ENCODE results near the gene RAI14.

RAI14 gene

DNA sequence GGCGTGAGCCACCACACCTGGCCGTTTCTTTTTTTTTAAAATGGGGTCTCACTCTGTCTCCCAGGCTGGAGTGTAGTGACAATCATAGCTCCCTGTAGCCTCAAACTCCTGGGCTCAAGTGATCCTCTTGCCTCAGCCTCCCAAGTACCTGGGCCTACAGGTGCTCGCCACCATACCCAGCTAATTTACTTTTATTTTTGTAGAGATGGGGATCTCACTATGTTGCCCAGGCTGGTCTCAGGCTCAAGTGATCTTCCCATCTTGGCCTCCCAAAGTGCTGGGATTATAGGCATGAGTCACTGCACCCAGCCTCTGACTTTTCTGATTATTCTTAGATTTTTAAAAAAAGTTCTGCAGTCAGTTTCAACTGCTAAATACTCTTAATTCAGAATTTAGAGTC lies 21.3 kb downstream of the RAI14 start:
- no peak for DNase-seq (ENCODE audit: low read depth in 2 of 2)

DNA sequence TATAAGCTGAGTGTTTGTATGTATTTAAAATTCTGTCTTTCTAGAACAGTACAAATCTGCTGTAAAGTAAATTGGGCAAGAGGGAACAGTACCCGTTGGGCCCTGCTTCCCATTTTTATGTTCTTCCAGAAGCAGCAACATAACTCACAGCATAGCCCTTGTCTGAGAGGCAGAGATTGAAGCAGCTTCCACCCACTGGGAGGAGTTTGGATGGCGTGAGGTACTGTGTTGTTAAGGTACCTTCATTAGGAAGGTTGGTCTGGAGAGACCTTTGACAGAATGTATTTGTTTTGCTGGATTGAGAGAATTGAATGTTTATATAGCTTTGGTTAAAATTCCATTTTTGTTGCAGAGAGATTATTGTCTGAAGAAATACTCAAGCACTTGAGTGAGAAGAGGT lies 24.8 kb downstream of the RAI14 start:
- DNase-seq (ENCODE audit: low read depth in 2 of 2): no peak

DNA sequence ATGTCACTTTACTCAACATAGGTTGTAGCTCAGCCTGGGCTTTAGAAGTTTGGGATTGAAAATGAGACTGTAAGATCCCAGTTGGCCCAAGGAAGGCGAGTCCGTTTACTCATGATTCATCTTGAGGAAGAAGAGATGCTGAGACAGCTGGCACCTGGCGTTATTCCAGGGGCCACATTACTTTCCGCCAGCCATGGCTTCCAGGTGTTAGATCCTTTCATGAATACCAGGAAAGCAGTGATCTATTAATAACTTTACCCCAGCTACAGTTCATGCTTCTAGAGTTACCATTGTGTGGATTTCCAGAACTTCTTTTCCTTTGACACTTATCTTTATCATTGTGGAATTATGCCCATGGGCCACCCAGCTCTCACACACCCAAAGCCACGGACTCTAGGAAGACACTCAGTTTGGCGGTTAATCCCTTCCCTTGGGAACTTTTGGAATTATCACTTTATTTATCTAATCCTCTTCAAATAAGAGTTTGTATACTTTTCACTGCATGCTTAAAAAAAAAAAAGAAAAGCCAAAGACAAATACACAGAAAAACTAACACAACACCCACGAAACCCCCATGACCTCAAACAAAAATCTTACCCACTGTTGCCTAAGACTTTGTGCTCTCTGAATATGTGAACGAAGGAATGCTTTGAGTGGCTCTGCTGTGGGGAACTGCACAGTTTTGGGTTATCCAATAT lies 26.9 kb downstream of the RAI14 start:
- DNase-seq (ENCODE audit: low read depth in 2 of 2): no peak

DNA sequence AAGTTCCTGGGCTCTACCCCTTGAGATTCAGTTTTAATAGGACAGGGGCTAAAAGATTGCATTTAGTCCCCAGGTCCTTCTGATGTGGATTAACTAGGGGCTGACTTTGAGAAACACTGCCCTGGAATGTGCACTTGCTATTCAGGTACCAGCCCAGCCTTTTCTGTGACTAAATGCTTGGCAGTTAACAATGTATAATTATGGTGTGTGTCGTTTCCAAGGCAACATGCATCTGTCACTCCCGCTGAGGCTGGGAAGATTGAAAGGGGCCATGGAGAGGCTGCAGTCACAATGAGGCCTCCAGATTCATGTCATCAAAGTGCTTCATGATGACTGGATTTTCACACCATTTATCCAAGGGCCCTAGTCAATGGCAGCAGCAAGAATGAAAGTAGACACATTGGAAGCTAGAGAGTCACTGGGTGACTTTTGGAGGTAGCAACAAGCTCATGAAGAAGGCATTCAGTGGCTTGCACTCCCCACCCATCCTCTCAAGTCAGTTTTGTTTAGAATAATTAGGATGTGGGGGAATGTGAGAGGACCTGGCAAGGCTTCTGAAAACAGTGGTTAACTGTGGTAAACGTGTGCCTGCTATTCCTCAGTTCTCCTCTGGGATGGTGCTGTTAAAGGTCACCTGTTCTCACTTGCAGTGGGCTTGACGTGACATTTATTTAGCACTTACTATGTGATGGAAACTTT lies 28.3 kb downstream of the RAI14 start:
- DNase-seq (ENCODE audit: low read depth in 2 of 2): no peak

DNA sequence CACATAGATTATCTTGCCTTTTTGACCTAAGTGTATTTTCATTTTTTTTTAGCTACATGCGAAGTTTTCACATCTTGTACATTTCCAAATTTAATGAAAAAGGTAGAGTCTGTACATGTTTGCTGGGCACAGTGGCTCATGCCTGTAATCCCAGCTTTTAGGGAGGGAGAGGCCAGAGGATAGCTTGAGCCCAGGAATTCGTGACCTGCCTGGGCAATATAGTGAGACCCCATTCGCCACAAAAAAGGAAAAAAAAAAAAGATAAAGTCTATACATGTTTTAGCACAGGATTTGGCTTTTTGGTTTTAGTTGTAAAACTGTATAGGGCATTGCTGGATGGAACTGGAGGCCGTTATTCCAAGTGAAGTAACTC lies 28.8 kb downstream of the RAI14 start:
- DNase-seq (ENCODE audit: low read depth in 2 of 2): no peak

DNA sequence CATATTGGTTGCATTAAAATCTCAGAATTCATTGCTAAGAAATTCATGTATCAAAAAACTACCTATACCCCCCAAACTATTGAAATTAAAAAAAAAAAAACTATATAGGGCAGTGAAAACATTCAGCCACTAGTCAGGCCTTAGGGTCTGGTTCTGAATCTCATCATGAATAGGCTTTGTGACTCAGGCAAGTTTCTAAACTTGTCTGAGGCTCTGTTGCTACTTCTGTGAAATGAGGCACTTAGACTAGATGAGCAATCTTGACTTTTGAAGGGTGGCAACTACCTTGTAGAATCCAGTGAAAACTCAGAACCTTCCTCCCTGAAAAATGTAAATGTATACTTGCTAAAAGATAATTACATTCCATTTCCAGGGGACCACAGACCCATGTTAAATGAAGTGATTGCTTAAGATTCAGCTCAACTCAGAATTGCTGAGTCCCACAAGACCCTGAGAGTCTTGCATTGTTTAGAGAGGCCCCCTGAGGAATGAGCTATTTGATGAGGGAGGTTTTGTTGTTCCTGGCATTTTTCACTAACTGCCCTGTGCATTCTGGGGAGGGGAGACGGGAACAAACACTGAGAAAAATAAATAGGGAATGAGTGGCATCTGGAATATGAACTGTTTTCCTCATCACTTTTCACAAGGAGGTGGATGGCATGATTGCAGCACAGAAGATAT lies 29.5 kb downstream of the RAI14 start:
- DNase-seq (ENCODE audit: low read depth in 2 of 2): peak in 1 of 2 experiments; percentile 38

DNA sequence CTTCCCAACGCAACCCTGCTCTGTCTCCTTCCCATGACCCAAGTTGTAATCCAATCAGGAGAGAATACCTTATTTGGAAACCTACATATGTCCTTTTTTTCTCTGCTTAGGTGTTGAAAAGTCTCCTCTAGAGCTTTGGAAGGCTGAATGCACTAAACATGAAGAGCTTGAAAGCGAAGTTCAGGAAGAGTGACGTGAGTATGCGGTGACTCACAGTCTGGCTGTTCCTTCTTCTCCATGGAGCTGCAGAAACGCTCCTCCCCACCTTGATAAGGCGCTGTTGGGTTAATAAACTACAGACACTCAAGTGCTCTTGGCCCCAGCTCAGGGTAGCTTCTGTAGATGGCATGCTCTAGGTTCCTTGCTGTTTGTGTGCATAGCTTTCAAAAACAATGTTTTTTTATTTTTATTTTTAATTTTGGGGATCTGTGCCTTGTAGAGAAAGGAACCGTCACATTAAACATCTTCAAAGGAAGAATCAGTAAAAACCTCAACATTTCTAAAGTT lies 30.7 kb downstream of the RAI14 start:
- DNase-seq (ENCODE audit: low read depth in 2 of 2): peak; percentile 86 to 88

DNA sequence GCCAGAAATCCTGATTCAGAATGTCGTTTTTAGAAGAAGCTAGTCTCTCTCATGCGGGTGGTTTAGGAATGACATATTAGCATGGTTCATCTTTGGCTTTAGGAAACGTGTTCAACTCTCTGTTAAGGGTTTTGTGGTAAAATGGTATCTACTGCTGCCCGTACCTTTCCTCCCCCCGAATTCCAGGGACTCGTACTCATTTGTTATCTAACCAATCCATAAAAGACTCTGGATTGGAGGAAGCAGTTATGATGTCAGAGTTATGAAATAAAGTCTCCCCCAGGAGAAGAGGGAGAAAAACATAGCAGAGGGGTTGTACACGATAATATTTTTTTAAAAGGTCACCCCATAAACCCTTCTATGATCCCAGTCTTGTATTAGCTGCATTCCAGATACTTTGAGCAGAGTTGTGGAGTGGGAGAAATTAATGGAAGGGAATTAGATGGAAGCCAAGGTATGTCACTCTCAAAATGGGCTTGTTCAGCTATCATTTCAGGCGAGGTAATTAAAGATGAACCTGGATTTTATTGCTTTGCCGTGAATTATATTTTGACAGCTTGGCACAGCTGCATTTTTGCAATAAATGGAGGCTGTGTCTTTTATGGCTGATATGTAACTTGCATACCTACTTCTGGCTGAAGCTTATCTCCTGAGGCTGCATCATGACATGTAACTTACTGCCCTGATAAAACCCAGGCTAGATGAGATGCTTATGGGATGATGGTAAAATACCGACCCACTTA lies 31.3 kb downstream of the RAI14 start:
- peak; percentile 72 to 74 for DNase-seq (ENCODE audit: low read depth in 2 of 2)

DNA sequence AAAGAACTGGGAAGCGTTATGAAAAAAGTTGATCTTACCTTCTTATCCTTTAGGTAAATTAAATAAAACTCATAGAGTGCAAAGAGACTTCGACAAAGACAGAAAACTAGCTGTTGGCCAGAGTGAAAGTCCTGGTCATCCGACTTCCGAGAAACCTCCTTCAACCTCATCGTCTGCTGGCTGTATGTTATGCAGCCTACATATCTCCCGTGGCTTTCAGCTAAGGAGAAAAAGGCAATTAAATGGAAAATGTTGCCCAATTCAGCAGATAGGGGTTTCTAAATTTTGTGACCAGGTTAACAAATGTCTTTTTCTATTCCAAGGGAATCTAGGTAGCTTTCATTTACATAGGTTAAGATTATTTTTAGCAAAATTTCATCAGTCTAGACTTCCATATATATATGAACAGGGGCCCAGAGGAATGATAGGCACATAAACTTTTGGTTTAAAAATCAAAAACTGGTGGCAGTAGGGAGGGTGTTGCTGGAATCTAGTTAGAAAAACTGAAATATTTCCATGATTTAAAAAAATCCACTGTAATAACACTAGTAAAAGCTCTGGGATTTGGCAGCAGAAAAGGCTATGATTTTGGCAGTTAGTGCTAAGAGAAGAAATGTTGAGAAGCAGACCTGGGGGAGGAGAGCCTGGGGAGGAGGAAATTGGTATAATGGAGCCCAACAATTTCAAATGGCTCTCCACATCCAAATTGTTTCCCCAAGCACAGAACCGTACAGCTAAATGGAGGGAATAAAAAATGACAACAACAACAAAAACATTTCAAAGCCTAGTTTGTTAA lies 32.1 kb downstream of the RAI14 start:
- no peak for DNase-seq (ENCODE audit: low read depth in 2 of 2)

DNA sequence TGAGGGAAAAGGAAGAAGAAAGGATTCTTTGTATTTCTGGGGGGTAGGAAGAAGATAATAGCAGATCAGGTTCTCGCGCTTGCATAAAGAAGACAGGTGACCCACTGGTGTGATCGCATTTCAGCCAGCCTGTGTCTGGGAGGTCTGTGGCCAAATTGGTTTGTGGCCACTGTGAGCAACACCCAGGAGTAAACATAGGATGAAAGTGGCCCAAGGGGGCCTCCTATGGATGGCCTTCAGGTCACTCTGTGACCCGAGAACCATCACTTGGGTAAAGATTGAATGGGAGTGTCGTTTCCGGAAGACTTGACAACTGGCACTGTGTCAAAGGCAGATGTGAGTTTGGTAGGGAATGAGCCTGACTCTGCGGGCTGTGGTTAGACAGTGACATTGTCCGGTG lies 34.2 kb downstream of the RAI14 start:
- DNase-seq (ENCODE audit: low read depth in 2 of 2): no peak

DNA sequence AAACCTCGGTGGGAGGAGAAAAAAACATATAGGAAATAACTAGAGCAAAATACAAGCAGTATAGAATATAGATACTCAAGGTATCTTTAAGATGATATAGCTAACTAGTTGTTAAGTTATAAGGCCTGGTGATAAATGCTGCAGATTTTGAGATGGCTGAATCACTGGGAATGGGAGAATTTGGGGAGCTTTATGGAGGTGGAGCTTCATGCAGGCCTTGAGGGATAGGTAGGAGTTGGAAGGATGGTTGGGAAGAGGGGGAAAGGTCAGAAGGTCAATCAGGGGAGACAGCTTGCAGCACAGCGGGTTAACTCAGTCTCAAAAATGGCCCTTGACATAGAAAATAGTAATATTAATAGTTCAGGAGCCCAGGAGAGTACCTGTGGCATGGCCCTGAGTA lies 34.8 kb downstream of the RAI14 start:
- DNase-seq (ENCODE audit: low read depth in 2 of 2): no peak

DNA sequence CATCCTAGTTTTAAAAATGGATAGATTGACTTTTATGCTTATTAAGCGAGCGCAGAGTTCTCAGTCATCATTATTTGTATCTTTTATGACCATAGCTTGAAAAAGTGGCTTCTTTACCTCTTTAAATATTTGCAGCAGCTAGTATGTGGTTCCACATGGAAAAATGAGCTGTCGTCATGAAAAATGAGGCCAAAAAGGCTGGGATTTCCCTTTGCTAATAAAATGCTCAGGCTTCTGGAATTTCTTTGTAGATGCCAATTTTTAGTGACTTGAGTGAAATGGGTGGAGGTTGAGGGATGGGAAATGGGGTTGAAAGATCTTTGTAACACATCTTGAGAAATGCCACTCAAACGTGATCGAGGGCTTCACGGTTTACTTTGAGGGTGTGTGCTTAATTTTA lies 35.2 kb downstream of the RAI14 start:
- peak in 1 of 2 experiments; percentile 44 for DNase-seq (ENCODE audit: low read depth in 2 of 2)

DNA sequence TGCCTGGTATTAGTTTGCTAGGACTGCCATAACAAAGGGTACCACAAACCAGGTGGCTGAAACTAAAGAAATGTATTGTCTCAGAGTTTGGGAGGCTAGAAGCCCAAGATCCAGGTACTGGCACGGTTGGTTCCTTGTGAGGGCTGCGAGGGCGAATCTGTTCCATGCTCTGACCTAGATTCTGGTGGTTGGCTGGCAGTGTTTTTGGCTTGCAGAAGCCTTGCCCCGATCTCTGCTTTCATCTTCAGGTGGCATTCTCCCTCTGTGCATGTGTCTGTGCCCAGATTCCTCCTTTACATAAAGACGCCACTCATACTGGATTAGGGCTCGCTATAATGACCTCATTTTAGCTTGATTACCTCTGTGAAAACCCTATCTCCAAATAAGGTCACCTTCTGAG lies 36.7 kb downstream of the RAI14 start:
- DNase-seq (ENCODE audit: low read depth in 2 of 2): no peak

DNA sequence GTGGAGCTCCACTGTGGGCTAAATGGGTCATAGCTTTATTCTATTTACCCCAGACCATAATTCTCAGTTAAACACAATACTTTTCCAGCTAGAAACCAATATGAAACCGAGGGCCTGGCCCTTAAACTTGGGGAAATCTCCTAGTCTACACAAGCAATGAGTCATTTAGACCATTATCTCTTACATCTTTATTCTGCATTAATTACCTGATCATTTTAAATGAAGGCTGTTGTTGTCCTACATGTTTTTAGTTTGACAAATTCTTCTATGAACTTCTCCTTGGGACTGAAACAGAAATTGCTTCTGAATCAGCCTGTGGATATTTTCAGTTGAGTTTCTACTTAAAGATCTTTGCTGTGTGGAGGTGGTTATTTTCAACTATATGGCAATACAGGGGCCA lies 37.9 kb downstream of the RAI14 start:
- DNase-seq (ENCODE audit: low read depth in 2 of 2): no peak

DNA sequence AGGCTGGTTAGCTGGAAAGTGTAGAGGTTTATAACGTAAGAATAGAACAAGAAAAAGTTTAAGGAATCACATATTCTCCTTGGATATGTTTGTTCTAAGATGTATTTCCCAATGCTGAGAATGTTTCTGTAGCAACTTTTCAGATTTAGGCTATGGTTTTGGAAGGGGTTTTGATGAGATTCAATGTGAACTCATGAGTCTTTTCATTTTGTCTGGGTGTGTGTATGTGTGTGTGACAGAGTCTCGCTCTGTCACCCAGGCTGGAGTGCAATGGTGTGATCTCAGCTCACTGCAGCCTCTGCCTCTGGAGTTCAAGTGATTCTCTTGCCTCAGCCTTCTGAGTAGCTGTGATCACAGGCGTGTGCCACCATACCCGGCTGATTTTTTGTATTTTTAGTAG lies 38.6 kb downstream of the RAI14 start:
- DNase-seq (ENCODE audit: low read depth in 2 of 2): no peak

DNA sequence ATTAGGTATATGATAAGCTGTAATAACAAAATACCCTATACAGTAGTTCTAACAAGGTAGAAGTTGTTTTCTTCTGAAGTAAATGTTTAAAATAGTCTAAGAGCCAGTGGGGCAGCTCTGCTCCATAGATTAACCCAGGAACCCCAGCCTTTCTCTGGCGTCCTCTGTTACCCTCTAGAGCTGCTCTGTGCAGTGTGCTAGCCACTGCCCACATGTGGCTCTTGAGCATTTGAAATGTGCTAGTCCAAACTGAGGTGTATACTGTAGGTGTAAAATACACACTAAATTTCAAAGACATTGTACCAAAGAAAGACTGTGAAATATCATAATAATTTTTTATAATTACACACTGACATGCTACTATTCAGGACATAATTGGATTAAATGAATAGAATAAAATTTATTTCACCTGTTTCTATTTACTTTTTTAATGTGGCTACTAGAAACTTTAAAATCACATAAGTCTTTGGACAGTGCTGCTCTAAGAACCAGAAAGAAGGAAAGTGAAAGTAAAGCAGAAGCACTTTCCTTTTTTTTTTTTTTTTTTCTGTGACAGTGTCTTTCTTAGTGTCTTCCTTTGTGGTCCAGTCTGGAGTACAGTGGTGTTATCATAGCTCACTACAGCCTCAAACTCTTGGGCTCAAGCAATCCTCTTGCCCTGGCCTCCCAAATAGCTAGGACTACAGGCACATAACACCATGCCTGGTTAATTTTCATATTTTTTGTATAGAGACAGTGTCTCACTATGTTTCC lies 39.3 kb downstream of the RAI14 start:
- DNase-seq (ENCODE audit: low read depth in 2 of 2): no peak

DNA sequence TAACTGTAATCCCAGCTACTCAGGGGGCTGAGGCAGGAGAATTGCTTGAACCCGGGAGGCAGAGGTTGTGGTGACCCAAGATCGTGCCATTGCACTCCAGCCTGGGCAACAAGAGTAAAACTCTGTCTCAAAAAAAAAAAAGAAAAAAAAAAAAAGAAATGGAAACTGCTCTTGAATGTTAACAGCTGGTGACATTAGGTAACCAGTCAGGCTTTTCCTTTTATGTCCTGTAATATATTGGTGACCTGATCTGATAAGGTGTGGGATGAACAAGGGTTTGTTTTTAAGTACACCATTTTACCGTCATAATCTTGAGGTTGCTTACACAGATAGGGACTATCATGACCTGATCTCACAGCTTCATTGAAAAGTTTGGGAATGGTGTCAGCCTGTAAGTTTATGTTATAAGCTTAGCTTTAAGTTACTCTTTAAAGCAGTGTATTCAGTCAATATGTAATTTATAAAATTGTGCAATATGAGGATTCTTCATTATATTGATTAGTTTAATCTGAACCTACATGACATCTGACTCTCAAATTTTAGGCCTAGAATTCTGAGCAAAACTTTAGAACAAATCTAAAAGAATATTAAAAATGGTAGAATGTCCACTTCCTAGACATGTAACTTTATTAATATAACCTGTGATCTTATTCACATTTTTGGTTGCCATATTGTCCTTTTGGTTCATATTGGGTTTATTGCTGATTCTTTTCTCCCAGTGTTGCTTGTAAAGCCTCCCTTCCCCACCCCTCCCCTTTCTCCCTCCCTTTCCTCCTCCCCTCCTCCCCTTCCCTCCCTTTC lies 41.4 kb downstream of the RAI14 start:
- no peak for DNase-seq (ENCODE audit: low read depth in 2 of 2)

DNA sequence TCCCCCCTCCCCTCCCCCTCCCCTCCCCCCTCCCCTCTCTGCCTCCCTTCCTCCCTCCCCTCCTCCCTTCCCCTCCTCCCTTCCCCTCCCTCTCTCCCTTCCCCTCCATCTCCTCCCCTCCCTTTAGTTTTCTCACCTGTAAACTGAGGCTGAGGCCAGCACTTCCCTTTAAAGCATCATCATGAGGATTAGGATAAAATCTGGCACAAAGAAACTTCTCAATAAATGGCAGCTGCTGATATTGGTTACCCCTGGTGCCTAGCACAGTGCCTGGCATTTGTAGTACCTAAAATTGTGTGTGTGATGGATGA lies 41.9 kb downstream of the RAI14 start:
- no peak for DNase-seq (ENCODE audit: low read depth in 2 of 2)

DNA sequence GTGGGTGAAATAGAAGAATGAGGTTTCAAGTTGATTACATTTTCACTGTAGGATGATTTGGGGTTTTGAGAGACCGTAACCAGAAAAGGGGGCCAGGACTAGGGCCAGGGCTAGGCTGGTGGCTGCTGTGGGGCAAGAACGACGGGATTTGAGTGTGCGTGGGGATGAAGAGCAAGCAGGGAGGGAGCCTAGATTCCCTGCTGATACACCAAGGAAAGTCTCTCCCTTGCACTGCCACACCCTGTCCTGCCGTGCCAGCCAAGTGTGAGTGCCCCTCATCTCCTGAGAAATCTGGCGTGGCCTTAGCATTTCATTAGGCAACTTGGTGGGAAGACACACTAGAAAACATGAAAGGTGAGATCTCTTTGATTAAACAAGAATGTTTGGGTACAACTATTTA lies 42.6 kb downstream of the RAI14 start:
- DNase-seq (ENCODE audit: low read depth in 2 of 2): no peak

Data from fibroblast of skin of left biceps (primary cell).